ENCODE measurements around the gene E2F8. TPM values are rescaled to one million over a fixed set of nuclear protein-coding genes. Genes with fewer than 3 reads are reported as not detected.

E2F8 gene
- total and polyA plus RNA-seq, 2 experiments from 2014 or later, result 8.3 to 10.6 TPM

DNA sequence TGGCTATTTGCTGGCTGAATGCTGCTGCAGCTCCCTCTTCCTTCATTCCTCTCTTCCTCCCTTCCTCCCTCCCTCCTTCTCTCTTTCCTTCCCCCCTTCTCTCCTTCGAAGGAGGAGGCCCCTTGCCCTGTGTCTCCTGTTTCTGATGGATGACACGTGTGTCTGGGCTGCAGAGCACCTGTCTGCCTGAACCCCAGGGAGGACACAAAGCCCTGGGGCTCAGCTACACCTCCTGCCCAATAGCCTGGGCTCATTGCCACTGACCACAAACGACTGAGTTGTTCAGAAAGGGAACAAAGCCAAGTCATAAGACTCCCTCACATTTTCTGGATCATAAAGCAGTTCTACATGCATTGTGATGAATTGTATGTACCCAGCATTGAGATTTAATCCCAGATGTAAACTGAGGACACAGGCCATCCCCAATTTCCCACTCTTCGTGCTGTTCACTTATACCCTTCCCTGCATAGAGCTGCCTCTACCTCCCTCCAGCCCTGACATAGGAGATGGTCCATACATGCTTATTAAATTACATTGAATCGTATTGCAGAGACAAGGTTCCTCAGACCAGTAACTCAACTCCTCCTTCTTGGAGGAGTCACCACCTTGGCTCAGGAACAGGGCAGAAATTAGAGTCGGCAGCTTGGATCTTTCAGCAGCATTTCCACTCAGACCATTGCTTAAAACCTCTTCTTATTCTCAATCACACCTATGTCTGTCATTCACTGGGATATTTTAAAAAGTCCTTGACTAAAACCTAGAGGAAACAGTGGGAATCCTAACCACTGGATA is 40.1 kb downstream of the E2F8 start:
- ATAC-seq, result no peak

More for the DNA sequence above, 40.1 kb downstream of the E2F8 start:
- Histone ChIP-seq H3K4me1 (ENCODE audit: insufficient read depth) (no peaks in the 10 kb centered on the region), H3K36me3 (ENCODE audit: insufficient read depth) (0 out of 2 replicates have a peak, but pooled peaks cover 3% of the 10 kb centered on the region), H3K4me2 (no peak overlapping the region), H2AFZ (no peak overlapping the region), H3K27ac (ENCODE audit: low read depth) (no peak overlapping the region), H3K9me2 (ENCODE audit: insufficient read depth) (no peaks in the 10 kb centered on the region), H3K79me2 (replicated peaks; ENCODE audit: insufficient read depth) (no peaks in the 10 kb centered on the region), H3K4me3 (no peak overlapping the region), H4K20me1 (replicated peaks; ENCODE audit: insufficient read depth) (no peaks in the 10 kb centered on the region), H3K27me3 (ENCODE audit: insufficient read depth) (no peaks in the 10 kb centered on the region), H3F3A (replicated peaks; ENCODE audit: low read depth) (no peaks in the 10 kb centered on the region)
- Mint-ChIP-seq H3K4me3 (no peak overlapping the region), H3K9me3 (no peaks in the 10 kb centered on the region; the same call in 2 of the 3 replicates), H3K4me1 (no peaks in the 10 kb centered on the region), H3K27me3 (ENCODE audit: insufficient read depth, low read depth, poor library complexity) (no peaks in the 10 kb centered on the region), H3K36me3 (ENCODE audit: low read depth) (no peaks in the 10 kb centered on the region), H3K27ac (no peak overlapping the region)
- no peak for DNase-seq (ENCODE audit: low spot score)
- TF ChIP-seq ZNF114 (CRISPR knock-in tag; IDR thresholded peaks at IDR 0.05) (no peak), ZNF462 (CRISPR knock-in tag; IDR thresholded peaks at IDR 0.05) (no peak), STAT1 (IDR thresholded peaks at IDR 0.05; ENCODE audit: unreplicated experiment) (no peak), NANOG (IDR thresholded peaks at IDR 0.05; ENCODE audit: borderline replicate concordance) (no peak), EZH2phosphoT487 (IDR thresholded peaks at IDR 0.05; ENCODE audit: unreplicated experiment) (no peak), EZH2 (IDR thresholded peaks at IDR 0.05; ENCODE audit: low read depth, unreplicated experiment) (no peak), ZNF331 (CRISPR knock-in tag; IDR thresholded peaks at IDR 0.05; ENCODE audit: low read depth) (no peak), REST (IDR thresholded peaks at IDR 0.05; ENCODE audit: unreplicated experiment) (no peak), POLR2AphosphoS5 (IDR thresholded peaks at IDR 0.05; ENCODE audit: low read depth) (no peak), CREB1 (CRISPR knock-in tag; IDR thresholded peaks at IDR 0.05; ENCODE audit: low read depth) (no peak), JUNB (IDR thresholded peaks at IDR 0.05; ENCODE audit: unreplicated experiment) (no peak)
- TF ChIP-seq, protein P1, sequence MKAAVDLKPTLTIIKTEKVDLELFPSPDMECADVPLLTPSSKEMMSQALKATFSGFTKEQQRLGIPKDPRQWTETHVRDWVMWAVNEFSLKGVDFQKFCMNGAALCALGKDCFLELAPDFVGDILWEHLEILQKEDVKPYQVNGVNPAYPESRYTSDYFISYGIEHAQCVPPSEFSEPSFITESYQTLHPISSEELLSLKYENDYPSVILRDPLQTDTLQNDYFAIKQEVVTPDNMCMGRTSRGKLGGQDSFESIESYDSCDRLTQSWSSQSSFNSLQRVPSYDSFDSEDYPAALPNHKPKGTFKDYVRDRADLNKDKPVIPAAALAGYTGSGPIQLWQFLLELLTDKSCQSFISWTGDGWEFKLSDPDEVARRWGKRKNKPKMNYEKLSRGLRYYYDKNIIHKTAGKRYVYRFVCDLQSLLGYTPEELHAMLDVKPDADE (IDR thresholded peaks at IDR 0.05), result no peak
- TF ChIP-seq, protein P2, sequence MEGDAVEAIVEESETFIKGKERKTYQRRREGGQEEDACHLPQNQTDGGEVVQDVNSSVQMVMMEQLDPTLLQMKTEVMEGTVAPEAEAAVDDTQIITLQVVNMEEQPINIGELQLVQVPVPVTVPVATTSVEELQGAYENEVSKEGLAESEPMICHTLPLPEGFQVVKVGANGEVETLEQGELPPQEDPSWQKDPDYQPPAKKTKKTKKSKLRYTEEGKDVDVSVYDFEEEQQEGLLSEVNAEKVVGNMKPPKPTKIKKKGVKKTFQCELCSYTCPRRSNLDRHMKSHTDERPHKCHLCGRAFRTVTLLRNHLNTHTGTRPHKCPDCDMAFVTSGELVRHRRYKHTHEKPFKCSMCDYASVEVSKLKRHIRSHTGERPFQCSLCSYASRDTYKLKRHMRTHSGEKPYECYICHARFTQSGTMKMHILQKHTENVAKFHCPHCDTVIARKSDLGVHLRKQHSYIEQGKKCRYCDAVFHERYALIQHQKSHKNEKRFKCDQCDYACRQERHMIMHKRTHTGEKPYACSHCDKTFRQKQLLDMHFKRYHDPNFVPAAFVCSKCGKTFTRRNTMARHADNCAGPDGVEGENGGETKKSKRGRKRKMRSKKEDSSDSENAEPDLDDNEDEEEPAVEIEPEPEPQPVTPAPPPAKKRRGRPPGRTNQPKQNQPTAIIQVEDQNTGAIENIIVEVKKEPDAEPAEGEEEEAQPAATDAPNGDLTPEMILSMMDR (conservative IDR thresholded peaks at IDR 0.05; ENCODE audit: low read depth in 2 of 2), result no peak
